Right lobe of liver (tissue), 6 donors: ENCODE results near the gene SLC2A3. TPM values are rescaled to one million over a fixed set of nuclear protein-coding genes. Genes with fewer than 3 reads are reported as not detected.

Experiments used
- ATAC-seq, 4 donors: fragments of 200-7000 bp; cut with Tn5 transposase; one replicate each; pipeline ENCODE4 v1.9.1; 2020; ENCODE audit warnings: mild to moderate bottlenecking in 4 of 4, moderate library complexity in 4 of 4
- DNase-seq, 3 donors: peaks; one replicate each; pipeline ENCODE4 v3.0.0-alpha.2; 2020
- H3K27ac ChIP-seq, 3 donors: fragments of 200-600 bp; one replicate each; pipeline ENCODE4 v1.8.0; 2022
- H3K27me3 ChIP-seq, 2 donors: fragments of 200-600 bp; one replicate each; pipeline ENCODE4 v1.8.0; 2022
- H3K36me3 ChIP-seq, 4 donors: fragments of 200-600 bp; sonication (generic) in 1 of 4; one replicate each; pipeline versions ENCODE4 v1.5.1 to v1.8.0; 2017 to 2022; ENCODE audit warnings: control low read depth in 1 of 4
- H3K4me1 ChIP-seq, 4 donors: fragments of 200-600 bp; sonication (generic) in 1 of 4; one replicate each; pipeline versions ENCODE4 v1.5.1 to v1.8.0; 2017 to 2022; ENCODE audit warnings: control low read depth in 1 of 4
- H3K4me3 ChIP-seq, 3 donors: fragments of 200-600 bp; one replicate each; pipeline ENCODE4 v1.8.0; 2022
- H3K9me3 ChIP-seq, 4 donors: fragments of 200-600 bp; sonication (generic) in 1 of 4; one replicate each; pipeline versions ENCODE4 v1.5.1 to v1.8.0; 2017 to 2022; ENCODE audit warnings: control low read depth in 1 of 4
- POLR2A ChIP-seq: fragments of 450-650 bp; IDR thresholded peaks from one replicate; pipeline ENCODE4 v1.6.1; 2017; ENCODE audit warnings: antibody characterized with exemption, mild to moderate bottlenecking
- WGBS: methylation state at CpG from one replicate; pipeline ENCODE4 v1.1.6; 2018; ENCODE audit warnings: low coverage, low lambda C conversion rate; ENCODE audit not compliant: insufficient coverage; ENCODE audit errors: missing lambda C conversion rate; 5-methylcytosine and 5-hydroxymethylcytosine counted together
- intact Hi-C, 2 donors: fragments of 100-400 bp; cut with DNase I; formaldehyde crosslinking; loops; one replicate each; pipeline versions ENCODE4 v1.11.2 to v1.14.1; 2022
- small RNA-seq, 2 experiments: library from RNA; depleted of rRNA; stranded (forward); fragments of <200 nt; gene quantifications; one replicate each; pipeline ENCODE3, GENCODE V24; 2016
- total RNA-seq, 6 experiments: library from RNA; depleted of rRNA in 2 of 6; stranded (reverse); fragments of >200 nt in 2 of 6; fragmentation: NEBNext Ultra II Directional in 3 of 6; extraction: Animal tissue kit (Norgen Biotek cat#: 25700) in 3 of 6; gene quantifications; one replicate each; pipeline versions ENCODE4 v1.1.0 to v1.2.4, GENCODE V29; 2016 to 2023
- TF ChIP-seq, protein P1 (sequence below), 4 donors: fragments of 200-600 bp in 3 of 4; fragments of 450-650 bp in 1 of 4; IDR thresholded peaks; one replicate each; pipeline versions ENCODE4 v1.5.1 to v1.8.0; 2016 to 2022; ENCODE audit warnings: antibody characterized with exemption in 4 of 4, mild to moderate bottlenecking in 2 of 4
- donor health status: DM: no; HTN: yes; CAD: no.
- donor health status: DM: no; HTN: no; CAD: no.
- donor health status: DM: no; HTN: no; CAD: no.
- donor health status: DM: no; HTN: yes; CAD: no.
- donor health status: DM: no; HTN: yes; CAD: no.

SLC2A3 gene
- total RNA-seq, 6 experiments from 2014 or later, result 6.6 to 53.5 (median 8.4) TPM

DNA sequence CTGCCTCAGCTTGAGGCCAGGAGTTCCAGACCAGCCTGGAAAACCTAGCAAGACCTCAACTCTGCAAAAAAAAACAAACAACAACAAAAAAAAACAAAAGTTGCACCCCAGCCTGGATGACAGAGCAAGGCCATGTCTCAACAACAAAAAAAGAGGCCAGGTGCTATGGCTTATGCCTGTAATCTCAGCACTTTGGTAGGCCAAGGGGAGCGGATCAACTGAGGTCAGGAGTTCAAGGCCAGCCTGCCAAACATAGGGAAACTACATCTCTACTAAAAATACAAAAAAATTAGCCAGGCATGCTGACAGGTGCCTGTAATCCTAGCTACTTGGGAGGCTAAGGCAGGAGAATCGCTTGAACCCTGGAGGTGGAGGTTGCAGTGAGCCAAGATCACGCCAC is 56.7 kb downstream of the SLC2A3 start:
- Histone ChIP-seq H3K27ac (no peak overlapping the region), H3K9me3 (no peaks in the 10 kb centered on the region), H3K27me3 (no peaks in the 10 kb centered on the region), H3K4me3 (no peak overlapping the region), H3K36me3 (no peaks in the 10 kb centered on the region), H3K4me1 (no peaks in the 10 kb centered on the region)
- intact Hi-C loops, result no loop called here
- 84% methylated on average over 3 of the region's 3 CpGs for WGBS
- ATAC-seq (no peak), DNase-seq (no peak)
- no peak for TF ChIP-seq POLR2A
- TF ChIP-seq, protein P1, sequence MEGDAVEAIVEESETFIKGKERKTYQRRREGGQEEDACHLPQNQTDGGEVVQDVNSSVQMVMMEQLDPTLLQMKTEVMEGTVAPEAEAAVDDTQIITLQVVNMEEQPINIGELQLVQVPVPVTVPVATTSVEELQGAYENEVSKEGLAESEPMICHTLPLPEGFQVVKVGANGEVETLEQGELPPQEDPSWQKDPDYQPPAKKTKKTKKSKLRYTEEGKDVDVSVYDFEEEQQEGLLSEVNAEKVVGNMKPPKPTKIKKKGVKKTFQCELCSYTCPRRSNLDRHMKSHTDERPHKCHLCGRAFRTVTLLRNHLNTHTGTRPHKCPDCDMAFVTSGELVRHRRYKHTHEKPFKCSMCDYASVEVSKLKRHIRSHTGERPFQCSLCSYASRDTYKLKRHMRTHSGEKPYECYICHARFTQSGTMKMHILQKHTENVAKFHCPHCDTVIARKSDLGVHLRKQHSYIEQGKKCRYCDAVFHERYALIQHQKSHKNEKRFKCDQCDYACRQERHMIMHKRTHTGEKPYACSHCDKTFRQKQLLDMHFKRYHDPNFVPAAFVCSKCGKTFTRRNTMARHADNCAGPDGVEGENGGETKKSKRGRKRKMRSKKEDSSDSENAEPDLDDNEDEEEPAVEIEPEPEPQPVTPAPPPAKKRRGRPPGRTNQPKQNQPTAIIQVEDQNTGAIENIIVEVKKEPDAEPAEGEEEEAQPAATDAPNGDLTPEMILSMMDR (IDR thresholded peaks at IDR 0.05), result no peak

DNA sequence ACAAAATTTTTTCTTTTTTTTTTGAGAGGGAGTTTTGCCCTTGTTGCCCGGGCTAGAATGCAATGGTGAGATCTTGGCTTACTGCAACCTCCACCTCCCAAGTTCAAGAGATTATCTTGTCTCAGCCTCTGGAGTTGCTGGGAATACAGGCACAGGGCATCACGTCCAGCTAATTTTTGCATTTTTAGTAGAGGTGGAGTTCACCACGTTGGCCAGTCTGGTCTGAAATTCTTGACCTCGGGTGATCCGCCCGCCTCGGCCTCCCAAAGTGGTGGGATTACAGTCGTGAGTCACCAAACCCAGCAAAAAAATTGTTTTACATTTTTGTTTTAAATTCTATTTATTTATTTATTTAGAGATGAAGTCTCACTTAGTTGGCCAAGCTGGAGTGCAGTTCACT is 58.6 kb downstream of the SLC2A3 start:
- H3K4me3 ChIP-seq, result no peak overlapping the region
- no peak for TF ChIP-seq POLR2A
- TF ChIP-seq, protein P1 (IDR thresholded peaks at IDR 0.05), result no peak
- ATAC-seq (no peak), DNase-seq (no peak)
- H3K36me3 ChIP-seq, result no peaks in the 10 kb centered on the region
- H3K4me1 ChIP-seq, result no peaks in the 10 kb centered on the region
- no peaks in the 10 kb centered on the region for H3K27me3 ChIP-seq
- H3K27ac ChIP-seq, result no peak overlapping the region
- 89% methylated on average over 7 of the region's 8 CpGs for WGBS
- H3K9me3 ChIP-seq, result no peaks in the 10 kb centered on the region
- intact Hi-C loops, result no loop called here

DNA sequence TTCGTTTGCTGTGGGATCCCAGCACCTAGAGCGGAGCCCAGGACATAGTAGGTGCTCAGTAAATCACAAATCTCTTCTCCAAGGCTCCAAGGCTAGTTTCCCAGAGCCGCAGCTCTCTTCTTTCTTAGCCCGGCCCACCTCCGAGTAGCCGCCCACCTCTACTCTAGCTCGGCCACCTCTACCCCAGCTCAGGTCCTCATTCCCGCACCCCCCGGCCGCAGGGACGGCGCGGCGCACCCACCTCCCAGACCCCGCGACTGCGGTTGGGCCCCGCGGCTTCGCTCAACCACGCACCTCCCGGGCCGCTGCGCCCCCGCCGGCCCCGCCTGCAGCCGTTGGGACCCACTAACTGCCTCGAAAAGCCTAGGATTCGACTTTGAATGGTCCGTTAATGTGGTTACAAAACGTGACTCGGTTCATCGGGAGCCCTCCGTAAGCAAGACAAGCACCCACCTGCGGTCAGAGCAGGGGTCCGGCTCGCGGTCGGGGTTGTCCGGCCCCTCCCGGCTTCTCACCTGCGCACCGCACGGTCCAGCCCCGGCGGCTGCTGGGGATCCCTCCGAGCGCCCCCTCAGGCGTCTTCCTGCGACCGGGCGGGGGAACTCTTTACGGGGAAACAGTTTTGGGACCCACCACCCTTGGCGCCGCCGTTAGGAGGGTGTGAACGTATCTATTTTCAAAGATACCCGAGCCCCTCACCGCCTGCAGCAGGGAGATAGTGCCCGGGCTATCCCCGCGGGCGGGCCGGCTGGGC is 63.2 kb downstream of the SLC2A3 start, which contains the start of gene SLC2A14:
TSS of gene SLC2A14 (minus strand) at position 350 of the 754 bp plus-strand sequence. CDS start 3,035 bp downstream, outside the sequence.
- Histone ChIP-seq H3K4me1 (no peaks in the 10 kb centered on the region), H3K27me3 (no peaks in the 10 kb centered on the region), H3K4me3 (no peak within 1 kb of the TSS), H3K9me3 (no peaks in the 10 kb centered on the region), H3K36me3 (no peaks in the 10 kb centered on the region), H3K27ac (no peak within 1 kb of the TSS)
- intact Hi-C loops, result no loop called here
- WGBS, result 24% methylated on average over 31 of the region's 65 CpGs
- DNase-seq (no peak), ATAC-seq (peak in 1 of 4 donors; percentile 33)
- no peak for TF ChIP-seq POLR2A
- TF ChIP-seq, protein P1 (IDR thresholded peaks at IDR 0.05), result no peak

DNA sequence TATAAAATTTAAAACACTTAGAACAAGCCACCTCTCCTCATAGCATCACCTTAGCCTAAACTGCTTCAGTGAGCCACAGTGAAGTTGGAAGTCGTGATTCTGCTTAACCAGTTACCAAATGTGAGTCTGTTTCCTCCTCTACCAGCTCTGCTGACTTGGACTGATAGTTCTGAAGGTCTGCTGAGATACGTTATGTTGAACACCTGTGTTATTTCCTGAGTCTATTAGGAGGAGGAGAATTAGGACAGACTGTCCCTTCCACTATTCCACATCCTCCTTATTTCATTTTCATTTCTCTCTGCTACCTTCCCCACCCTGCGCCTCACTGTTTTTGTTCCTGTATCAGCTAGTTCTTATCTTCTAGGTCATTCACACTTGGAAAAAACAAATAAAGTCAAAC is 65.7 kb downstream of the SLC2A3 start:
- no peak for DNase-seq
- ATAC-seq, result no peak
- Histone ChIP-seq H3K9me3 (no peaks in the 10 kb centered on the region), H3K4me3 (no peak overlapping the region), H3K27me3 (no peaks in the 10 kb centered on the region), H3K27ac (no peak overlapping the region), H3K4me1 (no peaks in the 10 kb centered on the region), H3K36me3 (no peaks in the 10 kb centered on the region)
- TF ChIP-seq POLR2A, result no peak
- TF ChIP-seq, protein P1 (IDR thresholded peaks at IDR 0.05), result no peak
- 42% methylated on average over 3 of the region's 3 CpGs for WGBS
- intact Hi-C loops, result no loop called here

Small RNA genes lying within 50 kb of the gene (small RNA-seq; reads per million reads assigned to genes)
- 0 reads per million in 2 experiments for gene RF00019

Other genes starting within 250 kb of the SLC2A3 start
- not detected for gene GDF3, start 240.4 kb downstream of the SLC2A3 start, total RNA-seq
- gene DPPA3, start 224.8 kb downstream of the SLC2A3 start, total RNA-seq, result not detected
- not detected for gene CLEC4C, start 188.8 kb downstream of the SLC2A3 start, total RNA-seq
- not detected for gene NANOGNB, start 171.0 kb downstream of the SLC2A3 start, total RNA-seq
- under 1 TPM in 3 of 6 experiments, not detected in 3; 0.06 to 0.46 (median 0.28) TPM for gene NANOG, start 146.8 kb downstream of the SLC2A3 start, total RNA-seq
- gene SLC2A14, start 63.3 kb downstream of the SLC2A3 start, total RNA-seq, result 100 to 1,000 TPM in 1 of 6 experiments, 1 to 10 TPM in 2, under 1 TPM in 3; 0.18 to 110 (median 0.95) TPM
- 1 to 10 TPM; 4.4 to 5.7 (median 4.8) TPM for gene FOXJ2, start 96.5 kb upstream of the SLC2A3 start, total RNA-seq
- gene C3AR1, start 130.2 kb upstream of the SLC2A3 start, total RNA-seq, result 10 to 100 TPM in 1 of 6 experiments, 1 to 10 TPM in 5; 2.0 to 11.9 (median 3.8) TPM
- 10 to 100 TPM; 12.9 to 32.1 (median 17.1) TPM for gene NECAP1, start 146.1 kb upstream of the SLC2A3 start, total RNA-seq
- 1 to 10 TPM in 1 of 6 experiments, under 1 TPM in 4, not detected in 1; 0.25 to 1.3 (median 0.63) TPM for gene CLEC4A, start 187.4 kb upstream of the SLC2A3 start, total RNA-seq
- not detected for gene ZNF705A, start 220.8 kb upstream of the SLC2A3 start, total RNA-seq